ENCODE data around the gene STXBP6. TPM values are rescaled to one million over a fixed set of nuclear protein-coding genes. Genes with fewer than 3 reads are reported as not detected.
A peak's percentile ranks its signal among the peaks of the same experiment; 100 is the strongest.

The STXBP6 gene
- total RNA-seq, 1 donor from 2014 or later: 17.7 TPM

GRCh38 chr14:25006031-25006430 lies 43.9 kb downstream of the STXBP6 start:
- H3K4me1 ChIP-seq (ENCODE audit: control insufficient read depth in 3 of 3, insufficient read depth in 3 of 3, low read length in 3 of 3): peaks cover 2 to 6% (median 4%) of the 10 kb centered on the region in 3 donors
- no peak overlapping the region for H3K27ac ChIP-seq (ENCODE audit: low read depth, low read length)
- H3K9ac ChIP-seq (ENCODE audit: low read depth in 1 of 3, low read length in 3 of 3): no peak overlapping the region

GRCh38 chr14:25004389-25004809 lies 45.5 kb downstream of the STXBP6 start:
- peaks cover 0 to 6% (median 0%) of the 10 kb centered on the region in 3 donors for H3K4me1 ChIP-seq (ENCODE audit: control insufficient read depth in 3 of 3, insufficient read depth in 3 of 3, low read length in 3 of 3)
- no peaks in the 10 kb centered on the region for H3K27me3 ChIP-seq (ENCODE audit: control insufficient read depth in 3 of 3, insufficient read depth in 3 of 3, low read length in 3 of 3)
- no peaks in the 10 kb centered on the region for H3K36me3 ChIP-seq (ENCODE audit: control insufficient read depth in 3 of 3, insufficient read depth in 3 of 3, low read length in 3 of 3)
- no peaks in the 10 kb centered on the region for H3K9me3 ChIP-seq (ENCODE audit: control insufficient read depth in 3 of 3, low read length in 3 of 3)
- no peak overlapping the region for H3K4me3 ChIP-seq (ENCODE audit: low read length in 3 of 3)
- no peak overlapping the region for H3K9ac ChIP-seq (ENCODE audit: low read depth in 1 of 3, low read length in 3 of 3)
- H3K27ac ChIP-seq (ENCODE audit: low read depth, low read length): no peak overlapping the region

More at GRCh38 chr14:25006031-25006430, 43.9 kb downstream of the STXBP6 start:
- Histone ChIP-seq H3K27me3 (ENCODE audit: control insufficient read depth in 3 of 3, insufficient read depth in 3 of 3, low read length in 3 of 3) (no peaks in the 10 kb centered on the region), H3K9me3 (ENCODE audit: control insufficient read depth in 3 of 3, low read length in 3 of 3) (no peaks in the 10 kb centered on the region), H3K4me3 (ENCODE audit: low read length in 3 of 3) (no peak overlapping the region), H3K36me3 (ENCODE audit: control insufficient read depth in 3 of 3, insufficient read depth in 3 of 3, low read length in 3 of 3) (no peaks in the 10 kb centered on the region)

GRCh38 chr14:25003537-25003936 lies 46.4 kb downstream of the STXBP6 start:
- Histone ChIP-seq H3K27me3 (ENCODE audit: control insufficient read depth in 3 of 3, insufficient read depth in 3 of 3, low read length in 3 of 3) (no peaks in the 10 kb centered on the region), H3K36me3 (ENCODE audit: control insufficient read depth in 3 of 3, insufficient read depth in 3 of 3, low read length in 3 of 3) (no peaks in the 10 kb centered on the region), H3K9me3 (ENCODE audit: control insufficient read depth in 3 of 3, low read length in 3 of 3) (no peaks in the 10 kb centered on the region), H3K27ac (ENCODE audit: low read depth, low read length) (no peak overlapping the region), H3K9ac (ENCODE audit: low read depth in 1 of 3, low read length in 3 of 3) (no peak overlapping the region), H3K4me1 (ENCODE audit: control insufficient read depth in 3 of 3, insufficient read depth in 3 of 3, low read length in 3 of 3) (peaks cover 0 to 6% (median 0%) of the 10 kb centered on the region in 3 donors), H3K4me3 (ENCODE audit: low read length in 3 of 3) (no peak overlapping the region)

DNA sequence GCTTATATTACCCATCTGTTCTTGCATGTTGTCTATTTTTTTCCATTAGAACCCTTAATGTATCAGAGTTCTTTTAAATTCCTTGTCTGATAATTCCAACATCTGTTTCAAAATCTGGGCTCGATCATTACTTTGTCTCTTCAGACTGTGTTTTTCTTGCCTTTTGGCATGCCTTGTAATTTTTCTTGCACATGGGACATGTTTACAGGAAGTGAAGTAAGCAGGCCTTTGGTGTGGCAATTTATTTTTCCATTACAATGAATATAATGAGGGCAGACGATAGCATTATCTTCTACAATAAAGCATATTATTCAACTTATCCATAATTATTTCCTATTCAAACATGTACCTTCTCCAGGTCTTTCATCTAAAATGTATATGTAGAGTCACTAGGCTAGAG lies 48.3 kb downstream of the STXBP6 start:
- H3K4me3 ChIP-seq (ENCODE audit: low read length in 3 of 3): no peak overlapping the region
- H3K27ac ChIP-seq (ENCODE audit: low read depth, low read length): peak overlapping the region; percentile 23
- H3K36me3 ChIP-seq (ENCODE audit: control insufficient read depth in 3 of 3, insufficient read depth in 3 of 3, low read length in 3 of 3): no peaks in the 10 kb centered on the region
- H3K4me1 ChIP-seq (ENCODE audit: control insufficient read depth in 3 of 3, insufficient read depth in 3 of 3, low read length in 3 of 3): peaks cover 0 to 4% (median 0%) of the 10 kb centered on the region in 3 donors
- no peaks in the 10 kb centered on the region for H3K27me3 ChIP-seq (ENCODE audit: control insufficient read depth in 3 of 3, insufficient read depth in 3 of 3, low read length in 3 of 3)
- no peaks in the 10 kb centered on the region for H3K9me3 ChIP-seq (ENCODE audit: control insufficient read depth in 3 of 3, low read length in 3 of 3)
- H3K9ac ChIP-seq (ENCODE audit: low read depth in 1 of 3, low read length in 3 of 3): no peak overlapping the region

DNA sequence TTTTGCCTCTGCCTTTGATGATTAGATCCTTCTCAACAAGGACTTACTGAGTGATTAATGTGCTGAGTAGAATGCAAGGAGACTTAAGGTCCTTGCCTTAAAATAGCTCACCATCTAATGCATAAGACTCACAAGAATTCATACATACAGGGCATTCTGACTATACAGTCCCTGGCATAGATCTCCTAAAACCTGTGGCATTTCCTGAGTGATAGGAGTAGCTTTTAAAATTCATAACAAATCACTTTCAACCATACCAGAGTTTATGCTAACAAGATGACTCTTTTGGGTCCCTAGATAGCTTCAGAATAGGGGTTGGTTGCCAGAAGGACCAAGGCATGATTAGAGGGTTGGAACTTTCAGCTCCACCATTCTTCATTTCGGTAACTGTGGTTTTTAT lies 48.8 kb downstream of the STXBP6 start:
- no peaks in the 10 kb centered on the region for H3K36me3 ChIP-seq (ENCODE audit: control insufficient read depth in 3 of 3, insufficient read depth in 3 of 3, low read length in 3 of 3)
- H3K9ac ChIP-seq (ENCODE audit: low read depth in 1 of 3, low read length in 3 of 3): no peak overlapping the region
- H3K9me3 ChIP-seq (ENCODE audit: control insufficient read depth in 3 of 3, low read length in 3 of 3): no peaks in the 10 kb centered on the region
- H3K4me3 ChIP-seq (ENCODE audit: low read length in 3 of 3): peak overlapping the region in 1 of 3 donors; percentile 17
- H3K27me3 ChIP-seq (ENCODE audit: control insufficient read depth in 3 of 3, insufficient read depth in 3 of 3, low read length in 3 of 3): no peaks in the 10 kb centered on the region
- peak overlapping the region; percentile 23 for H3K27ac ChIP-seq (ENCODE audit: low read depth, low read length)
- peaks cover 0 to 4% (median 0%) of the 10 kb centered on the region in 3 donors for H3K4me1 ChIP-seq (ENCODE audit: control insufficient read depth in 3 of 3, insufficient read depth in 3 of 3, low read length in 3 of 3)

- no peaks in the 10 kb centered on the region for H3K9me3 ChIP-seq (ENCODE audit: control insufficient read depth in 3 of 3, low read length in 3 of 3)
- peaks cover 0 to 4% (median 0%) of the 10 kb centered on the region in 3 donors for H3K4me1 ChIP-seq (ENCODE audit: control insufficient read depth in 3 of 3, insufficient read depth in 3 of 3, low read length in 3 of 3)
- H3K4me3 ChIP-seq (ENCODE audit: low read length in 3 of 3): no peak overlapping the region
- no peaks in the 10 kb centered on the region for H3K27me3 ChIP-seq (ENCODE audit: control insufficient read depth in 3 of 3, insufficient read depth in 3 of 3, low read length in 3 of 3)
- no peak overlapping the region for H3K27ac ChIP-seq (ENCODE audit: low read depth, low read length)
- H3K36me3 ChIP-seq (ENCODE audit: control insufficient read depth in 3 of 3, insufficient read depth in 3 of 3, low read length in 3 of 3): no peaks in the 10 kb centered on the region
- H3K9ac ChIP-seq (ENCODE audit: low read depth in 1 of 3, low read length in 3 of 3): no peak overlapping the region
Measured at GRCh38 chr14:24999157-24999556, 50.8 kb downstream of the STXBP6 start.

DNA sequence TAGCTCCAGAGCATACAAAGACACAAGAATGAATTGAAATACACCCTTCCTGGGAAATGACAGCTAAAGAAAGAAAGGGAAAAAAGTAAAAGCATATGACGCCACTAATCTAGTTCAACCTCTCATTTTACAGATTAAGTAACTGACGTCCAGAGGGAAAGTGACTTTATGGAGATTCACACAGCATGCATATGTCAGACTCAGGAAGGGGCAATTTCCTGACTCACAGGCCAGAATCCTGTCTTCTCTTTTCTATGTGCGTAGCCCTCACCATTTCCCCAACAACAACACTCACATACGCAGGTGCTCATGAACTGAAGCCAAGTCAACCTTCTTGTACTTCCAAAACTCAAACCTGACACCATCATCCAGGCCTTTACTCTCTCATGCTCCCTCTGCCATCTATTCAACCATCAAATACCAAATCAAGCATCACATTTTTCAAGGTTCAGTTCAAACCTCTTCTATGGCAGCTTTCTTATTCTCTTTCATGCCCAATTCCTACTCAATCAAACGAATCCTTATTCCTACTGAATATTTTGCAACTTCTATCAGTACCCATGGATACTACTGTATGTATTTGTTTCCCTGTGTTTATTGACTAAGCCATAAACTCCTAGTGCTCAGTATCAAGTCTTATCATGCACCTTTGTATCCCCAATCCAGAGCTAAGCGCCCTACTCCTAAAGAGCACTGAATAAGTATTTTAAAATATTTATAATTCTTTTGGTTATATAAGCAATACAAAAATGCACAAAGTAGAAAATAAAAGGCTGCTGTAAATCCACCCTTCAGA lies 52.8 kb downstream of the STXBP6 start:
- Histone ChIP-seq H3K9me3 (ENCODE audit: control insufficient read depth in 3 of 3, low read length in 3 of 3) (no peaks in the 10 kb centered on the region), H3K36me3 (ENCODE audit: control insufficient read depth in 3 of 3, insufficient read depth in 3 of 3, low read length in 3 of 3) (no peaks in the 10 kb centered on the region), H3K4me1 (ENCODE audit: control insufficient read depth in 3 of 3, insufficient read depth in 3 of 3, low read length in 3 of 3) (peaks cover 0 to 4% (median 0%) of the 10 kb centered on the region in 3 donors), H3K27me3 (ENCODE audit: control insufficient read depth in 3 of 3, insufficient read depth in 3 of 3, low read length in 3 of 3) (no peaks in the 10 kb centered on the region), H3K4me3 (ENCODE audit: low read length in 3 of 3) (no peak overlapping the region), H3K27ac (ENCODE audit: low read depth, low read length) (no peak overlapping the region), H3K9ac (ENCODE audit: low read depth in 1 of 3, low read length in 3 of 3) (no peak overlapping the region)

- H3K27me3 ChIP-seq (ENCODE audit: control insufficient read depth in 3 of 3, insufficient read depth in 3 of 3, low read length in 3 of 3): no peaks in the 10 kb centered on the region
- H3K36me3 ChIP-seq (ENCODE audit: control insufficient read depth in 3 of 3, insufficient read depth in 3 of 3, low read length in 3 of 3): no peaks in the 10 kb centered on the region
- H3K9me3 ChIP-seq (ENCODE audit: control insufficient read depth in 3 of 3, low read length in 3 of 3): no peaks in the 10 kb centered on the region
- no peak overlapping the region for H3K27ac ChIP-seq (ENCODE audit: low read depth, low read length)
- H3K4me1 ChIP-seq (ENCODE audit: control insufficient read depth in 3 of 3, insufficient read depth in 3 of 3, low read length in 3 of 3): no peaks in the 10 kb centered on the region
- no peak overlapping the region for H3K9ac ChIP-seq (ENCODE audit: low read depth in 1 of 3, low read length in 3 of 3)
- no peak overlapping the region for H3K4me3 ChIP-seq (ENCODE audit: low read length in 3 of 3)
Measured at GRCh38 chr14:24995016-24995415, 54.9 kb downstream of the STXBP6 start.

DNA sequence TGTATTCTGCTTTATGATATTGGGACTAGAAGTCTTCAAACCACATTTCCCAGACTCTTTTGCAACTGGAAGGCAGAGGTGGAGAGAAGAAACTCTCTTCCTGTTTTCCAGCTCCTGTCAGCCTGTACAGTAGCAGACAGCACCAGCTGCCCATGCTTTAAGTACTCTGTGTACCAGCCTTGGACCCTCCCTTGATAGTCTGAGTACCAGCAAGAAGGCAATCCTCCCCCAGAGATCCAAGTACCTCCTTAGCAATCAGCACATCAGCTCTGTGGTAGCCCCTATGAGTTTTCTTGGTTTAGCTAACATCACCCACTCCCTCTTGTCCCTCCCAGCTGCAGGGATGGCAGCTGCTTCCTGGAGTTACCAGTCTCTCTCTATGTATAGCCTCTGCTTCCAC lies 56.3 kb downstream of the STXBP6 start:
- Histone ChIP-seq H3K27ac (ENCODE audit: low read depth, low read length) (no peak overlapping the region), H3K9me3 (ENCODE audit: control insufficient read depth in 3 of 3, low read length in 3 of 3) (no peaks in the 10 kb centered on the region), H3K27me3 (ENCODE audit: control insufficient read depth in 3 of 3, insufficient read depth in 3 of 3, low read length in 3 of 3) (no peaks in the 10 kb centered on the region), H3K4me3 (ENCODE audit: low read length in 3 of 3) (no peak overlapping the region), H3K36me3 (ENCODE audit: control insufficient read depth in 3 of 3, insufficient read depth in 3 of 3, low read length in 3 of 3) (no peaks in the 10 kb centered on the region), H3K9ac (ENCODE audit: low read depth in 1 of 3, low read length in 3 of 3) (no peak overlapping the region), H3K4me1 (ENCODE audit: control insufficient read depth in 3 of 3, insufficient read depth in 3 of 3, low read length in 3 of 3) (no peaks in the 10 kb centered on the region)

GRCh38 chr14:24992624-24993360 lies 57.2 kb downstream of the STXBP6 start:
- Histone ChIP-seq H3K9ac (ENCODE audit: low read depth in 1 of 3, low read length in 3 of 3) (no peak overlapping the region), H3K36me3 (ENCODE audit: control insufficient read depth in 3 of 3, insufficient read depth in 3 of 3, low read length in 3 of 3) (no peaks in the 10 kb centered on the region), H3K27ac (ENCODE audit: low read depth, low read length) (no peak overlapping the region), H3K9me3 (ENCODE audit: control insufficient read depth in 3 of 3, low read length in 3 of 3) (no peaks in the 10 kb centered on the region), H3K4me1 (ENCODE audit: control insufficient read depth in 3 of 3, insufficient read depth in 3 of 3, low read length in 3 of 3) (no peaks in the 10 kb centered on the region), H3K4me3 (ENCODE audit: low read length in 3 of 3) (no peak overlapping the region), H3K27me3 (ENCODE audit: control insufficient read depth in 3 of 3, insufficient read depth in 3 of 3, low read length in 3 of 3) (no peaks in the 10 kb centered on the region)

Measured in skeletal muscle tissue (tissue), 4 donors.